ENCODE data around the gene TFEB.

- TF ChIP-seq CTCF (IDR thresholded peaks at IDR 0.05 in 8 of 11, conservative IDR thresholded peaks at IDR 0.05 in 3 of 11): no peak
- no peak for TF ChIP-seq POLR2AphosphoS5 (IDR thresholded peaks at IDR 0.05)
These were observed 8.9 kb upstream of the TFEB start for GRCh38 chr6:41744236-41744787.

All from spleen (tissue), 7 donors.